CD4-positive, alpha-beta T cell treated with Interleukin-17A for 4 hours (primary cell): Measurements from ENCODE around the gene CDHR1.

ENCODE experiments used
- DNase-seq: peaks from one replicate; pipeline ENCODE4 v3.0.0-alpha.2; 2020; ENCODE audit warnings: mixed read lengths

Gene CDHR1

GRCh38 chr10:84234479-84234878 is 40.1 kb downstream of the CDHR1 start:
- DNase-seq, result no peak

GRCh38 chr10:84235096-84235495 is 40.8 kb downstream of the CDHR1 start:
- no peak for DNase-seq

GRCh38 chr10:84236807-84237198 is 42.5 kb downstream of the CDHR1 start:
- DNase-seq, result no peak

GRCh38 chr10:84237199-84238051 is 43.1 kb downstream of the CDHR1 start:
- no peak for DNase-seq

- DNase-seq, result no peak
Observed at GRCh38 chr10:84238909-84239308, 44.6 kb downstream of the CDHR1 start.

GRCh38 chr10:84241185-84241790 is 47.0 kb downstream of the CDHR1 start, which contains the start of gene LRIT1:
TSS of gene LRIT1 (minus strand) at chr10:84241546. CDS start at chr10:84241439, 107 bp downstream.
- no peak for DNase-seq

- no peak for DNase-seq
Observed at GRCh38 chr10:84243759-84244158, 49.4 kb downstream of the CDHR1 start.

GRCh38 chr10:84244651-84245270 is 50.4 kb downstream of the CDHR1 start, which contains the start of gene RGR:
TSS of gene RGR (plus strand) at chr10:84245053. CDS start at chr10:84245091, 38 bp downstream.
- DNase-seq, result no peak

GRCh38 chr10:84247496-84247895 is 53.2 kb downstream of the CDHR1 start:
- DNase-seq, result no peak

GRCh38 chr10:84248794-84249193 is 54.5 kb downstream of the CDHR1 start:
- no peak for DNase-seq

- DNase-seq, result no peak
Observed at GRCh38 chr10:84254552-84255478, 60.5 kb downstream of the CDHR1 start.

- peak; percentile 42 for DNase-seq
Observed at GRCh38 chr10:84256510-84257342, 62.4 kb downstream of the CDHR1 start.

- DNase-seq, result no peak
Observed at GRCh38 chr10:84257343-84258020, 63.1 kb downstream of the CDHR1 start.

GRCh38 chr10:84258034-84258695 is 63.8 kb downstream of the CDHR1 start:
- DNase-seq, result no peak

- DNase-seq, result no peak
Observed at GRCh38 chr10:84261236-84261915, 67.0 kb downstream of the CDHR1 start.

- DNase-seq, result no peak
Observed at GRCh38 chr10:84262190-84262956, 68.0 kb downstream of the CDHR1 start.

- DNase-seq, result no peak
Observed at GRCh38 chr10:84263716-84264115, 69.4 kb downstream of the CDHR1 start.

GRCh38 chr10:84264611-84265141 is 70.3 kb downstream of the CDHR1 start:
- peak; percentile 77 for DNase-seq

GRCh38 chr10:84265418-84265817 is 71.1 kb downstream of the CDHR1 start:
- no peak for DNase-seq
